ENCODE results near the gene FOXRED2.

GRCh38 chr22:36507518-36508010 lies 724 bp upstream of the FOXRED2 start:
- TF ChIP-seq CTCF (IDR thresholded peaks at IDR 0.05) (no peak), EZH2 (IDR thresholded peaks at IDR 0.05) (no peak)

Data from neural progenitor cell (in vitro differentiated cells).